Upper lobe of right lung (tissue), 1 donor: ENCODE data around the gene MATK. TPM values are rescaled to one million over a fixed set of nuclear protein-coding genes. Genes with fewer than 3 reads are reported as not detected.

Source experiments
- ATAC-seq: fragments of 200-7000 bp; cut with Tn5 transposase; one replicate; pipeline ENCODE4 v1.9.1; 2020; ENCODE audit warnings: mild to moderate bottlenecking, moderate library complexity
- DNase-seq: peaks from one replicate; pipeline ENCODE4 v3.0.0-alpha.2; 2020
- H3K27ac ChIP-seq: fragments of 200-600 bp; one replicate; pipeline ENCODE4 v1.8.0; 2022
- H3K27me3 ChIP-seq: fragments of 200-600 bp; one replicate; pipeline ENCODE4 v1.8.0; 2022; ENCODE audit warnings: mild to moderate bottlenecking
- H3K36me3 ChIP-seq: fragments of 200-600 bp; one replicate; pipeline ENCODE4 v1.8.0; 2022
- H3K4me1 ChIP-seq: fragments of 200-600 bp; one replicate; pipeline ENCODE4 v1.8.0; 2022
- H3K4me3 ChIP-seq: fragments of 200-600 bp; one replicate; pipeline ENCODE4 v1.8.0; 2022; ENCODE audit warnings: mild to moderate bottlenecking
- H3K9me3 ChIP-seq: fragments of 200-600 bp; one replicate; pipeline ENCODE4 v1.8.0; 2022
- intact Hi-C: fragments of 100-400 bp; cut with DNase I; formaldehyde crosslinking; loops from one replicate; pipeline ENCODE4 v1.11.0; 2022
- long read RNA-seq: library from polyadenylated mRNA; unstranded; transcript quantifications from one replicate; pipeline ENCODE4 v2.0.0, GENCODE V29; 2021
- total RNA-seq: library from RNA; stranded (reverse); fragmentation: NEBNext Ultra II Directional; extraction: Animal tissue kit (Norgen Biotek cat#: 25700); gene quantifications from one replicate; pipeline ENCODE4 v1.2.1, GENCODE V29; 2021
- TF ChIP-seq, protein P1 (sequence below): fragments of 200-600 bp; IDR thresholded peaks from one replicate; pipeline ENCODE4 v1.8.0; 2022; ENCODE audit warnings: antibody characterized with exemption
- donor health status: DM: no; HTN: yes; CAD: no; lungs with severe emphysema.

The MATK gene, protein sequence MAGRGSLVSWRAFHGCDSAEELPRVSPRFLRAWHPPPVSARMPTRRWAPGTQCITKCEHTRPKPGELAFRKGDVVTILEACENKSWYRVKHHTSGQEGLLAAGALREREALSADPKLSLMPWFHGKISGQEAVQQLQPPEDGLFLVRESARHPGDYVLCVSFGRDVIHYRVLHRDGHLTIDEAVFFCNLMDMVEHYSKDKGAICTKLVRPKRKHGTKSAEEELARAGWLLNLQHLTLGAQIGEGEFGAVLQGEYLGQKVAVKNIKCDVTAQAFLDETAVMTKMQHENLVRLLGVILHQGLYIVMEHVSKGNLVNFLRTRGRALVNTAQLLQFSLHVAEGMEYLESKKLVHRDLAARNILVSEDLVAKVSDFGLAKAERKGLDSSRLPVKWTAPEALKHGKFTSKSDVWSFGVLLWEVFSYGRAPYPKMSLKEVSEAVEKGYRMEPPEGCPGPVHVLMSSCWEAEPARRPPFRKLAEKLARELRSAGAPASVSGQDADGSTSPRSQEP
- 22.6 TPM for total RNA-seq
- long read RNA-seq, transcript MATK-201 (14 exons, 2,133 nt) = major isoform, 44 of 95 reads
- long read RNA-seq, transcript MATK-202 (13 exons, 1,907 nt) = minor isoform, 8 of 95 reads
- long read RNA-seq, partial matches to known transcripts = 26 of 95 reads
- long read RNA-seq, other reads (novel, unspliced or antisense) = 17 of 95 reads

DNA sequence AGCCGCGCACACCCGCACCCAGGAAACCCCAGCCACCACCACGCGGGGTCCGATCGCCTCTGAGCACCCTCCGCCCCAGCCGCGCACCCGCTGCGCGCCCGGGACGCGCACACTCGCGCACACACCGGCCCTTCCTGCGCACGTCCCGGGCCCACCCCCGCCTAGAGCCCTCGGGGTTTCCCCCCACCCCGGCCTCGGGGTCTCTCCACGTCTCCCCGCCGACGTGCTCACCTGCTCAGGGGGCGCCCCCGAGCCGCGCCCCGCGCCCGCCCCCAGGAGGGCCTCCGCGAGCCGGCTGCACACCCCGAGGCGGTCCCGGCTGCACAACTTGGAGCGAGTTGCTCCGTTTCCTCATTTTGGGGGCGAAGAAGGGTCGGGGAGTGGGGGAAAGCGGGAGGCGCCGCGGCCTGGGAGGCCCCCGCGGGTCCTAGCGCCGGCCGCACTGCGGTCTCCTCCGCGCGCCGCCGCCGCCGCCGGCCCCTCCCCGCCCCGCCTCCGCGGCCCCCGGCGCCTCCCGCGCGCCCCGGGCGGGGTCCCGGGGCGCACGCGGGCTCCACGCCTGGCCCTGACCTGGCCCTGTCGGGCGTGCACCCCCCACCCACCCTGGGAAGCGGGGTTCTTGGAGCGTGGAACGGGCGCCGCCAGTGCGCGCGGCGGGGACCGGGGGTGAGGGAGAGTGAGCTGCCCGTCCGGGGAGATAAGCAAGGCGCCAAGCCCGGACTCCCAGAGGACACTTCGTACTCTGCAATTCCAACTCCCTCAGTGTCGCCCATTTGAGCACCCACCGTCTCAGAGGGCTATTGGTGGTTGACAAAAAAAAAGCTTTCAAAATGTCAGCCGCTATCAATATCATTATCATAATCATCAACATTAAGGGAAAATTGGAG lies at the start of gene MATK:
Gene MATK, minus strand, starts transcription at position 444 of the 887 bp plus-strand sequence. CDS start 1,246 bp downstream, outside the sequence.
- DNase-seq (no peak), ATAC-seq (peak; percentile 38)
- H3K27me3 ChIP-seq = peaks cover 7% of the 10 kb centered on the region
- peak within 1 kb of the TSS; percentile 51 for H3K4me3 ChIP-seq
- H3K36me3 ChIP-seq = no peaks in the 10 kb centered on the region
- TF ChIP-seq, protein P1, sequence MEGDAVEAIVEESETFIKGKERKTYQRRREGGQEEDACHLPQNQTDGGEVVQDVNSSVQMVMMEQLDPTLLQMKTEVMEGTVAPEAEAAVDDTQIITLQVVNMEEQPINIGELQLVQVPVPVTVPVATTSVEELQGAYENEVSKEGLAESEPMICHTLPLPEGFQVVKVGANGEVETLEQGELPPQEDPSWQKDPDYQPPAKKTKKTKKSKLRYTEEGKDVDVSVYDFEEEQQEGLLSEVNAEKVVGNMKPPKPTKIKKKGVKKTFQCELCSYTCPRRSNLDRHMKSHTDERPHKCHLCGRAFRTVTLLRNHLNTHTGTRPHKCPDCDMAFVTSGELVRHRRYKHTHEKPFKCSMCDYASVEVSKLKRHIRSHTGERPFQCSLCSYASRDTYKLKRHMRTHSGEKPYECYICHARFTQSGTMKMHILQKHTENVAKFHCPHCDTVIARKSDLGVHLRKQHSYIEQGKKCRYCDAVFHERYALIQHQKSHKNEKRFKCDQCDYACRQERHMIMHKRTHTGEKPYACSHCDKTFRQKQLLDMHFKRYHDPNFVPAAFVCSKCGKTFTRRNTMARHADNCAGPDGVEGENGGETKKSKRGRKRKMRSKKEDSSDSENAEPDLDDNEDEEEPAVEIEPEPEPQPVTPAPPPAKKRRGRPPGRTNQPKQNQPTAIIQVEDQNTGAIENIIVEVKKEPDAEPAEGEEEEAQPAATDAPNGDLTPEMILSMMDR = no peak
- peaks cover 10% of the 10 kb centered on the region for H3K9me3 ChIP-seq
- H3K4me1 ChIP-seq = no peaks in the 10 kb centered on the region
- intact Hi-C loops = no loop called here
- H3K27ac ChIP-seq = peak within 1 kb of the TSS; percentile 24

DNA sequence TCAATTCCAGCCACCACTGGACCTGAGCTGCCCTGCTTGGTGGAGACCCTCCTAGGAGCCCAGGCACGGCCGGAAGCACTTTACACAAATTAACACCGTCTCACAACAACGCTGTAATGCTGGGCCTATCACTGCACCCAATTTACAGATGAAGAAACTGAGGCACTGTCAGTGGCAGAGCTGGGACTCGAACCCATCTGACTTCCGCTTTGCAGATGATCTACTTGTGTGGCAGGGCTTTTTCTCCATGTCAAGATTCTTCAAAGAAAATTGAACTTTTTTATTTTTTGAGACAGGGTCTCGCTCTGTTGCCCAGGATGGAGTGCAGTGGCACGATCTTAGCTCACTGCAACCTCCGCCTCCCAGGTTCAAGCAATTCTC lies 48.9 kb upstream of the MATK start:
- no peak overlapping the region for H3K27ac ChIP-seq
- H3K9me3 ChIP-seq = no peaks in the 10 kb centered on the region
- TF ChIP-seq, protein P1 = no peak
- no peaks in the 10 kb centered on the region for H3K27me3 ChIP-seq
- no peak overlapping the region for H3K4me3 ChIP-seq
- DNase-seq = no peak
- no peaks in the 10 kb centered on the region for H3K36me3 ChIP-seq
- no peaks in the 10 kb centered on the region for H3K4me1 ChIP-seq
- intact Hi-C loops = no loop called here
- ATAC-seq = no peak

DNA sequence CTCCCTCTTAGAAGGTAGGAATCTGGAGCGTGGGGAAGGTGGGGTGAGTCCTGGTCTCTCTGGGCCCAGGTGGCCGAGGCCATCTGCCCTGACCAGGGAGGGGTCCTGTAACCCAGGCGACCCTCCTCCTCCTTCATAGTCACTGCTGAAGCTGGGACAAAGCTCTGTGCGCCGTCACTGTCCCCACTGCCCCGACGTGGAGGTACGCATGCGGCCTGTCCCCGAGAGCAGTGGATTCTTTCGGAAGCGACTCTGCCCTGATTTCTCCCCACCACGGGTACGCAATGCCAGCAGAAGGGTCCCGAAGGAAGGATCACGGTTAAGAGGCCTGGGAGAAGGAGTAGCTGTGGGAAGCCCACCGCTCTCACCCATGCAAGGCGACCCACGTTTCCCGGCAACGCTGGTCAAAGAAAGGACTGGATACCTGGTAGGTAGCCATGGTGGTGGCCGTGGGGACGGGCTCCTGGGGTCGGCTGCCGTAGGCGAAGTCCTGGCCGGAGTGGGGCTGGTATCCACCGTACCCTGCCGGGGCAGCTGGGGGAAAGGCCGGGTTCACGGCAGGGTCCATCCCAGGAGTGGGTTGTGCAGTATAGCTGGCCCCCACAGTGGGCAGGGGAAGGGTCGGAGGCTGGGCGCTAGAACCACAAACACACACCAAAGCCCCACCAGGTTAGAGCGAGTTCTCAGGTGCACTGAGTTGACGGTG lies 48.3 kb upstream of the MATK start:
- TF ChIP-seq, protein P1 = no peak
- intact Hi-C loops = no loop called here
- ATAC-seq (no peak), DNase-seq (no peak)
- Histone ChIP-seq H3K27ac (no peak overlapping the region), H3K4me3 (no peak overlapping the region), H3K27me3 (no peaks in the 10 kb centered on the region), H3K9me3 (no peaks in the 10 kb centered on the region), H3K4me1 (no peaks in the 10 kb centered on the region), H3K36me3 (no peaks in the 10 kb centered on the region)

DNA sequence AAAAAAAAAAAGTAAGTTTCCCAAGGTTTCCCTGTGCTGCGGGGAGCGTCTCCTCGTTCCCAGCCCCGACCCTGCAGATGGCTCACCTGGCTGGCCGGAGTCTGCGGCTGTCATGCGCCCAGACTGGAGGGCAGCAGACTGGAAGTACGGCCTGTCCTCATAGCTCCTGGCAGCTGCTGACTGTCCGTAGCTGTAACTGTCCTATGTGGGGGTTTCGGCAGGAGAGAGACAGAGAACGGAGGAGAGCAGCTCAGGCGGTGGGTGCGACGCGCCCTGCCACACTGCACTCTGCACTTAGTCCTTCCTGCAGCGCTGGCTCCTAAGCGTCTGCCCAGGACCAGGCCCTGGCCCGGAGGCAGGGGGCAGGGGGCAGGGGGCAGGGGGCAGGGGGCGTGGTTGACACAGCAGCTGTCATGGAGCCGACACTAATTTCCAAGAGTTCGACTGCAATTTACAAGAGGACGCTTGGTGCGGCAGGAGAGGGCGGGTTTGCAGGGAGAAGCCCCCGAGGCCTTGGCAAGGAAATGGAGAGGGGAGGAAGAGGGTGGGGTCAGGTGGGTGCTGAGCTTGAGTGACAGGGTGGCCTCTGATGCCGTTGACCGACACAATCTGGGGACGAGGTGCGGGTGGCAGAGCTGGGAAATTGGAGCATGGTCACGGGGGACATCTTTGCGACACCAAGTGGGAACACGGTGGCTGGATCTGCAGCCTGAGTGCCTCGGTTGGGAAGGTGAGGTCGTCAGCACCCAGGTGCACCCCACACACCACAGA lies 47.6 kb upstream of the MATK start:
- TF ChIP-seq, protein P1 = no peak
- H3K9me3 ChIP-seq = no peaks in the 10 kb centered on the region
- intact Hi-C loops = no loop called here
- no peaks in the 10 kb centered on the region for H3K4me1 ChIP-seq
- H3K27ac ChIP-seq = no peak overlapping the region
- no peak for DNase-seq
- no peak for ATAC-seq
- no peaks in the 10 kb centered on the region for H3K27me3 ChIP-seq
- H3K4me3 ChIP-seq = no peak overlapping the region
- H3K36me3 ChIP-seq = no peaks in the 10 kb centered on the region
